Measurements from ENCODE around the gene ADGRL3.

ADGRL3 gene

DNA sequence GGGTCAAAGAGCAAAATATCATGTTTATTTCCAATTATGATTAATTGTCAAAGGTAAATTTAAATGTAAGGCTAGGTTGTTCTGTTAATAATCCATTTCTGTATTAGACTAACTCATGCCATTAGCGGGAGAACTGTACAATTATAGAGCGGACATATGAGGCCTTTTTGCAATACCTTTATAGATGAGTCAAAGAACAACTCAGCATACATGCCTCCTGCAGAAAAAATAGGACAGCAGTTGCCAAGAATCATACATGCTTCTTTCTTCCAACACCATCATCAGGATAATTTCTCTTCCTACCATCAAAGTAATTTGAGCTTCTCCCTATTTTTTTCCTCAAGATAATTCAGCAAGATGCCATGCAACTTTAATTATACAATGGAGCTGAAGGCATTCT, 917.8 kb downstream of the ADGRL3 start:
- no peak for DNase-seq (ENCODE audit: low read depth)

DNA sequence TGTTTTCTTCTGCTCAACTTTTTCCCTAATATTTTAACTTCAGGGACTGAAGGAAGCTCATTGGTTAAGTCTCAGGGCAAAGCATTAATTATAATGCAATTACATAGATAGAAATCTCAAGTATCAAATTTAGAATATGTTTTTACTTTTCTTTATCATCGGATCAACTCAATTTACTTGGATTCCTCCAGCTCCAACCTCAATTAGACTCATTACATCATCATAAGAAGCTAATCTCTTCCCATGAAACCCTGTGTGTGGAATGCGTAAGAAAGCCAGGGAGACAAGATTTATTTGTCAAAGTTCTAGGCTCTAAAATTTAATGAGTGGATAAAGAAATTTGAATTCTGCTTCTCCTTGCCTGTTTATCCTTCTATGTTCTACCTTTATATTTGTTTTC, 918.4 kb downstream of the ADGRL3 start:
- DNase-seq (ENCODE audit: low read depth): no peak

DNA sequence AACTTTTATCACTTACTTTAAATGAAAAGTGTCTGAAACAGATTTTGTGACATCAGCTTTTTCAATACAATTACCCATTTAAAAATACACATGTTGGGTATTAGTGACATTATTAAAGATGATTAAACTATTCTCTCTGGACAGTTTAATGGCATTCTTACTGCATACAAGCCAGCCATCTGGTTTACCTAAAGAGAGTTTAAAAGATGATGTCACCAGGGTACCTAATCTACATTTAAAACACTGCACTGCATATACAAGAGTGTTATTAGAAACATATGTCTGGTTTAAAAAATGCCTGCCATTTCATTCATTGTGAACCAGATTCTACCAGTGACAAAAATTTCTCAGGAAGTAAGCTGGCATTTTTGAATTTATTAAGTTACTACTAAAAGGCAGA, 919.1 kb downstream of the ADGRL3 start:
- DNase-seq (ENCODE audit: low read depth): no peak

DNA sequence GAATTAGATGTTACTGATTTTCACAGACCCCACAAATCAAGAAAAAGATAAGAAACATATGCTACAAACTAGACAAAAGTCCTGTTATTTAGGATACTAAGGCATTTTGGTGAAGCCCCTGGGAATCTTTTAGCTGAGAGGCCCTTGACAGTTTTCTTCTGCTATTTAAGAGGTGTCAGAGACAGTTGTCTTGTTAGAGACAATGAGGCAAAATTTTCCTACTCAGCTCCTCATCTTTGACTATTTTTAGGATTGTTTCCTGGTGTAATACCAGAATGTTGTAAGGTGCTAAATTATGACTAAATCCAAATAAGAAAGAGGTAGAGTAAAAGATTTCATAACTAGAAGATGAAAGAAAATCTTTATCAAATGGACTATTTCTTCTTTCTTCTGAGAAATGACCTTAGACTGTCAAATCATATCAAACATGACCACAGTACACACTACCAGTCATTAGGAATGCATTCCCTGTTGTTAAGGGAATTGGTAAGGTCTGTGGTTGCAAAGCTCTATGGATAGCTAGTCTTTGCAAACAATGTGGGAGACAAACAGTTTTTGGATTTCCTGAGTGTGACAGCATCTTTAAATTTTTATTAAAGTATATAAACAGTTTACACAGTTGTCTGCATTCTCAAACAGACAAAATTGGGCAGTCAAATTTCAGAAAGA, 926.1 kb downstream of the ADGRL3 start:
- no peak for DNase-seq (ENCODE audit: low read depth)
